GM23338 (cell line): Measurements from ENCODE around the gene SOCS2.

Source experiments
- CREB1 ChIP-seq: fragments of 250-450 bp; sonication (Bioruptor Pico); IDR thresholded peaks from 2 replicates; pipeline ENCODE4 v1.5.0; 2020; ENCODE audit warnings: low read depth, mild to moderate bottlenecking, moderate library complexity
- CTCF ChIP-seq, 2 experiments: fragments of 200-600 bp in 1 of 2; sonication (generic) in 1 of 2; conservative IDR thresholded peaks; 2 replicates each; pipeline versions ENCODE4 v1.5.1 to v1.6.1; 2016 to 2017; ENCODE audit warnings: antibody characterized with exemption in 2 of 2, low read depth in 2 of 2, mild to moderate bottlenecking in 2 of 2, moderate library complexity in 1 of 2
- ETS1 ChIP-seq: IDR thresholded peaks from 2 replicates; pipeline ENCODE4 v1.6.1; 2016; ENCODE audit warnings: antibody characterized with exemption
- EZH2 ChIP-seq: fragments of 200-600 bp; sonication (generic); IDR thresholded peaks from one replicate; pipeline ENCODE4 v1.8.0; 2017; ENCODE audit warnings: antibody characterized with exemption, mild to moderate bottlenecking, low read depth; ENCODE audit not compliant: unreplicated experiment
- EZH2phosphoT487 ChIP-seq: fragments of 200-600 bp; sonication (generic); IDR thresholded peaks from one replicate; pipeline ENCODE4 v1.8.1; 2018; ENCODE audit warnings: antibody characterized with exemption; ENCODE audit not compliant: unreplicated experiment
- JUNB ChIP-seq: IDR thresholded peaks from one replicate; pipeline ENCODE4 v1.6.1; 2016; ENCODE audit warnings: antibody characterized with exemption; ENCODE audit not compliant: unreplicated experiment
- NANOG ChIP-seq: IDR thresholded peaks from 2 replicates; pipeline ENCODE4 v1.6.1; 2016; ENCODE audit warnings: antibody characterized with exemption, borderline replicate concordance
- POLR2AphosphoS5 ChIP-seq: IDR thresholded peaks from 2 replicates; pipeline ENCODE4 v1.6.1; 2016; ENCODE audit warnings: antibody characterized with exemption, low read depth
- REST ChIP-seq: IDR thresholded peaks from one replicate; pipeline ENCODE4 v1.6.1; 2018; ENCODE audit warnings: antibody characterized with exemption; ENCODE audit not compliant: unreplicated experiment
- ZNF114 ChIP-seq: fragments of 250-450 bp; sonication (Bioruptor Pico); IDR thresholded peaks from 2 replicates; pipeline ENCODE4 v1.5.0; 2020; ENCODE audit warnings: mild to moderate bottlenecking, moderate library complexity

- no peak for TF ChIP-seq CTCF (conservative IDR thresholded peaks at IDR 0.05; ENCODE audit: low read depth in 2 of 2)
- no peak for TF ChIP-seq EZH2phosphoT487
- TF ChIP-seq POLR2AphosphoS5 = no peak
- TF ChIP-seq JUNB = no peak
- TF ChIP-seq REST = no peak
- no peak for TF ChIP-seq EZH2
- no peak for TF ChIP-seq ZNF114 (CRISPR knock-in tag)
- TF ChIP-seq CREB1 (CRISPR knock-in tag) = no peak
- no peak for TF ChIP-seq NANOG
- no peak for TF ChIP-seq ETS1
Observed at GRCh38 chr12:93524386-93525133, 47.9 kb upstream of the SOCS2 start.
